ENCODE data around the gene C9orf57. TPM values are rescaled to one million over a fixed set of nuclear protein-coding genes. Genes with fewer than 3 reads are reported as not detected.

The C9orf57 gene
- polyA plus RNA-seq, 4 donors: not detected

GRCh38 chr9:72052122-72052521 is 8.3 kb downstream of the C9orf57 start:
- peaks cover 0 to 9% of the 10 kb centered on the region in 2 donors for H3K9me3 ChIP-seq (ENCODE audit: control insufficient read depth in 2 of 2, insufficient read depth in 1 of 2, low read depth in 1 of 2, low read length in 1 of 2)
- no peak overlapping the region for H3K4me3 ChIP-seq (ENCODE audit: low read depth in 1 of 3, low read length in 3 of 3)
- peaks cover 0 to under 1% (median under 1%) of the 10 kb centered on the region in 3 donors for H3K4me1 ChIP-seq (ENCODE audit: control insufficient read depth in 3 of 3, insufficient read depth in 2 of 3, low read depth in 1 of 3, low read length in 2 of 3)
- 86 to 90% (median 88%) methylated on average over 3 of the region's 3 CpGs for WGBS, 3 donors
- H3K27me3 ChIP-seq (ENCODE audit: control insufficient read depth in 3 of 3, insufficient read depth in 3 of 3, low read length in 3 of 3): no peaks in the 10 kb centered on the region
- FAIRE-seq: no peak
- no peak overlapping the region for H3K27ac ChIP-seq (ENCODE audit: low read depth in 1 of 3, low read length in 2 of 3)
- no peak for DNase-seq
- no peaks in the 10 kb centered on the region for H3K36me3 ChIP-seq (ENCODE audit: control insufficient read depth in 3 of 3, insufficient read depth in 2 of 3, low read depth in 1 of 3, low read length in 3 of 3)

- Histone ChIP-seq H3K4me1 (ENCODE audit: control insufficient read depth in 3 of 3, insufficient read depth in 2 of 3, low read depth in 1 of 3, low read length in 2 of 3) (peaks cover 2 to 12% (median 3%) of the 10 kb centered on the region in 3 donors), H3K9me3 (ENCODE audit: control insufficient read depth in 2 of 2, insufficient read depth in 1 of 2, low read depth in 1 of 2, low read length in 1 of 2) (peaks cover 0 to 19% of the 10 kb centered on the region in 2 donors), H3K4me3 (ENCODE audit: low read depth in 1 of 3, low read length in 3 of 3) (no peak overlapping the region), H3K27me3 (ENCODE audit: control insufficient read depth in 3 of 3, insufficient read depth in 3 of 3, low read length in 3 of 3) (no peaks in the 10 kb centered on the region), H3K27ac (ENCODE audit: low read depth in 1 of 3, low read length in 2 of 3) (peak overlapping the region in 1 of 3 donors; percentile 19), H3K36me3 (ENCODE audit: control insufficient read depth in 3 of 3, insufficient read depth in 2 of 3, low read depth in 1 of 3, low read length in 3 of 3) (no peaks in the 10 kb centered on the region)
- 86 to 89% (median 86%) methylated on average over 10 of the region's 10 CpGs for WGBS, 3 donors
- FAIRE-seq (no peak), DNase-seq (no peak)
These were observed 11.6 kb downstream of the C9orf57 start for GRCh38 chr9:72048850-72049249.

GRCh38 chr9:72046630-72047456 is 13.6 kb downstream of the C9orf57 start:
- FAIRE-seq (no peak), DNase-seq (peak; percentile 45 to 54)
- Histone ChIP-seq H3K27me3 (ENCODE audit: control insufficient read depth in 3 of 3, insufficient read depth in 3 of 3, low read length in 3 of 3) (no peaks in the 10 kb centered on the region), H3K27ac (ENCODE audit: low read depth in 1 of 3, low read length in 2 of 3) (peak overlapping the region in 1 of 3 donors; percentile 38), H3K4me3 (ENCODE audit: low read depth in 1 of 3, low read length in 3 of 3) (no peak overlapping the region), H3K9me3 (ENCODE audit: control insufficient read depth in 2 of 2, insufficient read depth in 1 of 2, low read depth in 1 of 2, low read length in 1 of 2) (peaks cover 0 to 21% of the 10 kb centered on the region in 2 donors), H3K36me3 (ENCODE audit: control insufficient read depth in 3 of 3, insufficient read depth in 2 of 3, low read depth in 1 of 3, low read length in 3 of 3) (no peaks in the 10 kb centered on the region), H3K4me1 (ENCODE audit: control insufficient read depth in 3 of 3, insufficient read depth in 2 of 3, low read depth in 1 of 3, low read length in 2 of 3) (peaks cover 2 to 28% (median 5%) of the 10 kb centered on the region in 3 donors)
- 63 to 79% (median 72%) methylated on average over 8 of the region's 8 CpGs for WGBS, 3 donors

- Histone ChIP-seq H3K27ac (ENCODE audit: low read depth in 1 of 3, low read length in 2 of 3) (peak overlapping the region in 2 of 3 donors; percentile 24 to 82), H3K4me3 (ENCODE audit: low read depth in 1 of 3, low read length in 3 of 3) (no peak overlapping the region), H3K36me3 (ENCODE audit: control insufficient read depth in 3 of 3, insufficient read depth in 2 of 3, low read depth in 1 of 3, low read length in 3 of 3) (no peaks in the 10 kb centered on the region), H3K9me3 (ENCODE audit: control insufficient read depth in 2 of 2, insufficient read depth in 1 of 2, low read depth in 1 of 2, low read length in 1 of 2) (peaks cover 0 to 17% of the 10 kb centered on the region in 2 donors), H3K27me3 (ENCODE audit: control insufficient read depth in 3 of 3, insufficient read depth in 3 of 3, low read length in 3 of 3) (no peaks in the 10 kb centered on the region), H3K4me1 (ENCODE audit: control insufficient read depth in 3 of 3, insufficient read depth in 2 of 3, low read depth in 1 of 3, low read length in 2 of 3) (peaks cover 2 to 46% (median 5%) of the 10 kb centered on the region in 3 donors)
- peak; percentile 84 to 92 for DNase-seq
- 24 to 68% (median 32%) methylated on average over 4 of the region's 4 CpGs for WGBS, 3 donors
- FAIRE-seq: no peak
These were observed 16.3 kb downstream of the C9orf57 start for GRCh38 chr9:72044095-72044494.

- WGBS, 3 donors: 90 to 94% (median 91%) methylated on average over 2 of the region's 2 CpGs
- Histone ChIP-seq H3K9me3 (ENCODE audit: control insufficient read depth in 2 of 2, insufficient read depth in 1 of 2, low read depth in 1 of 2, low read length in 1 of 2) (peaks cover 0 to 13% of the 10 kb centered on the region in 2 donors), H3K36me3 (ENCODE audit: control insufficient read depth in 3 of 3, insufficient read depth in 2 of 3, low read depth in 1 of 3, low read length in 3 of 3) (no peaks in the 10 kb centered on the region), H3K27me3 (ENCODE audit: control insufficient read depth in 3 of 3, insufficient read depth in 3 of 3, low read length in 3 of 3) (no peaks in the 10 kb centered on the region), H3K4me1 (ENCODE audit: control insufficient read depth in 3 of 3, insufficient read depth in 2 of 3, low read depth in 1 of 3, low read length in 2 of 3) (peaks cover 2 to 46% (median 5%) of the 10 kb centered on the region in 3 donors), H3K4me3 (ENCODE audit: low read depth in 1 of 3, low read length in 3 of 3) (no peak overlapping the region), H3K27ac (ENCODE audit: low read depth in 1 of 3, low read length in 2 of 3) (peak overlapping the region in 1 of 3 donors; percentile 82)
- DNase-seq (no peak), FAIRE-seq (no peak)
These were observed 16.8 kb downstream of the C9orf57 start for GRCh38 chr9:72043576-72043975.

GRCh38 chr9:72042928-72043327 is 17.5 kb downstream of the C9orf57 start:
- H3K27me3 ChIP-seq (ENCODE audit: control insufficient read depth in 3 of 3, insufficient read depth in 3 of 3, low read length in 3 of 3): no peaks in the 10 kb centered on the region
- DNase-seq (peak in 1 of 2 donors; percentile 82), FAIRE-seq (no peak)
- peaks cover 2 to 46% (median 5%) of the 10 kb centered on the region in 3 donors for H3K4me1 ChIP-seq (ENCODE audit: control insufficient read depth in 3 of 3, insufficient read depth in 2 of 3, low read depth in 1 of 3, low read length in 2 of 3)
- 72 to 81% (median 81%) methylated on average over 3 of the region's 3 CpGs for WGBS, 3 donors
- peaks cover 0 to 13% of the 10 kb centered on the region in 2 donors for H3K9me3 ChIP-seq (ENCODE audit: control insufficient read depth in 2 of 2, insufficient read depth in 1 of 2, low read depth in 1 of 2, low read length in 1 of 2)
- no peaks in the 10 kb centered on the region for H3K36me3 ChIP-seq (ENCODE audit: control insufficient read depth in 3 of 3, insufficient read depth in 2 of 3, low read depth in 1 of 3, low read length in 3 of 3)
- H3K4me3 ChIP-seq (ENCODE audit: low read depth in 1 of 3, low read length in 3 of 3): no peak overlapping the region
- peak overlapping the region in 1 of 3 donors; percentile 82 for H3K27ac ChIP-seq (ENCODE audit: low read depth in 1 of 3, low read length in 2 of 3)

- WGBS, 3 donors: 24 to 51% (median 49%) methylated on average over 7 of the region's 7 CpGs
- Histone ChIP-seq H3K27ac (ENCODE audit: low read depth in 1 of 3, low read length in 2 of 3) (peak overlapping the region in 1 of 3 donors; percentile 82), H3K9me3 (ENCODE audit: control insufficient read depth in 2 of 2, insufficient read depth in 1 of 2, low read depth in 1 of 2, low read length in 1 of 2) (peaks cover 0 to 9% of the 10 kb centered on the region in 2 donors), H3K36me3 (ENCODE audit: control insufficient read depth in 3 of 3, insufficient read depth in 2 of 3, low read depth in 1 of 3, low read length in 3 of 3) (no peaks in the 10 kb centered on the region), H3K4me3 (ENCODE audit: low read depth in 1 of 3, low read length in 3 of 3) (no peak overlapping the region), H3K4me1 (ENCODE audit: control insufficient read depth in 3 of 3, insufficient read depth in 2 of 3, low read depth in 1 of 3, low read length in 2 of 3) (peaks cover 2 to 43% (median 2%) of the 10 kb centered on the region in 3 donors), H3K27me3 (ENCODE audit: control insufficient read depth in 3 of 3, insufficient read depth in 3 of 3, low read length in 3 of 3) (no peaks in the 10 kb centered on the region)
- peak in 1 of 2 donors; percentile 87 for DNase-seq
- no peak for FAIRE-seq
These were observed 18.6 kb downstream of the C9orf57 start for GRCh38 chr9:72041775-72042194.

- Histone ChIP-seq H3K36me3 (ENCODE audit: control insufficient read depth in 3 of 3, insufficient read depth in 2 of 3, low read depth in 1 of 3, low read length in 3 of 3) (no peaks in the 10 kb centered on the region), H3K4me1 (ENCODE audit: control insufficient read depth in 3 of 3, insufficient read depth in 2 of 3, low read depth in 1 of 3, low read length in 2 of 3) (peaks cover 2 to 39% (median 2%) of the 10 kb centered on the region in 3 donors), H3K27me3 (ENCODE audit: control insufficient read depth in 3 of 3, insufficient read depth in 3 of 3, low read length in 3 of 3) (no peaks in the 10 kb centered on the region), H3K9me3 (ENCODE audit: control insufficient read depth in 2 of 2, insufficient read depth in 1 of 2, low read depth in 1 of 2, low read length in 1 of 2) (peaks cover 0 to 6% of the 10 kb centered on the region in 2 donors), H3K27ac (ENCODE audit: low read depth in 1 of 3, low read length in 2 of 3) (peak overlapping the region in 1 of 3 donors; percentile 82), H3K4me3 (ENCODE audit: low read depth in 1 of 3, low read length in 3 of 3) (no peak overlapping the region)
- FAIRE-seq (no peak), DNase-seq (no peak)
- 72 to 75% (median 73%) methylated on average over 3 of the region's 3 CpGs for WGBS, 3 donors
These were observed 19.0 kb downstream of the C9orf57 start for GRCh38 chr9:72041369-72041768.
